Measurements from ENCODE around the gene FAM107B.

DNA sequence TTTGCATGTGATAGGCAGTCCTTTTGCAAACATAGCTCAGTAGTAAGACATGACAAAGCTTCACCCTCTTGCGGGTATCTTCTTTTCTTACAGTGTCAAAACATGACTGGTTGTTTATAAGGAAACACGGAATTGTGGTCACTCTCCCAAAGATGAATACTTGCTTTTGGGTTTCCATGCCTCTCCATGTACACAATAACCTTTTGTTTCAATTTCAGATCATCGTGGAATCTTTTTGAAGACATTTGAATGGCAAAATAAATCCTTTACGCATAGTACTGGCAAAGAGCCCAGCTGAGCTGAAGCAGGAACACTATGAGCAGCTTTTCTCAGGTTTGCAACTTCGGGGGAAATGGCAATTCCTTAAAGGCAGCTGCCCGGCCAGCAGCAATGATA lies 287.2 kb downstream of the FAM107B start:
- TF ChIP-seq, protein P1, sequence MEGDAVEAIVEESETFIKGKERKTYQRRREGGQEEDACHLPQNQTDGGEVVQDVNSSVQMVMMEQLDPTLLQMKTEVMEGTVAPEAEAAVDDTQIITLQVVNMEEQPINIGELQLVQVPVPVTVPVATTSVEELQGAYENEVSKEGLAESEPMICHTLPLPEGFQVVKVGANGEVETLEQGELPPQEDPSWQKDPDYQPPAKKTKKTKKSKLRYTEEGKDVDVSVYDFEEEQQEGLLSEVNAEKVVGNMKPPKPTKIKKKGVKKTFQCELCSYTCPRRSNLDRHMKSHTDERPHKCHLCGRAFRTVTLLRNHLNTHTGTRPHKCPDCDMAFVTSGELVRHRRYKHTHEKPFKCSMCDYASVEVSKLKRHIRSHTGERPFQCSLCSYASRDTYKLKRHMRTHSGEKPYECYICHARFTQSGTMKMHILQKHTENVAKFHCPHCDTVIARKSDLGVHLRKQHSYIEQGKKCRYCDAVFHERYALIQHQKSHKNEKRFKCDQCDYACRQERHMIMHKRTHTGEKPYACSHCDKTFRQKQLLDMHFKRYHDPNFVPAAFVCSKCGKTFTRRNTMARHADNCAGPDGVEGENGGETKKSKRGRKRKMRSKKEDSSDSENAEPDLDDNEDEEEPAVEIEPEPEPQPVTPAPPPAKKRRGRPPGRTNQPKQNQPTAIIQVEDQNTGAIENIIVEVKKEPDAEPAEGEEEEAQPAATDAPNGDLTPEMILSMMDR (conservative IDR thresholded peaks at IDR 0.05; ENCODE audit: low read depth, low read length), result no peak
- TF ChIP-seq POLR2A (IDR thresholded peaks at IDR 0.05; ENCODE audit: low read depth, low read length) (no peak), BHLHE40 (IDR thresholded peaks at IDR 0.05; ENCODE audit: low read depth, low read length) (no peak), NFE2L2 (IDR thresholded peaks at IDR 0.05; ENCODE audit: low read depth, low read length) (no peak), RAD21 (IDR thresholded peaks at IDR 0.05; ENCODE audit: low read length) (no peak), SMC3 (IDR thresholded peaks at IDR 0.05; ENCODE audit: low read depth, low read length) (no peak), RFX5 (IDR thresholded peaks at IDR 0.05; ENCODE audit: low read depth, low read length) (no peak), MAFK (IDR thresholded peaks at IDR 0.05; ENCODE audit: low read depth, low read length) (no peak), MAZ (IDR thresholded peaks at IDR 0.05; ENCODE audit: borderline replicate concordance, low read depth, low read length) (no peak), CEBPB (IDR thresholded peaks at IDR 0.05; ENCODE audit: low read depth, low read length) (no peak), RCOR1 (IDR thresholded peaks at IDR 0.05; ENCODE audit: insufficient replicate concordance, low read length) (no peak), FOS (IDR thresholded peaks at IDR 0.05; ENCODE audit: low read depth, low read length) (no peak)
- TF ChIP-seq, protein P2, sequence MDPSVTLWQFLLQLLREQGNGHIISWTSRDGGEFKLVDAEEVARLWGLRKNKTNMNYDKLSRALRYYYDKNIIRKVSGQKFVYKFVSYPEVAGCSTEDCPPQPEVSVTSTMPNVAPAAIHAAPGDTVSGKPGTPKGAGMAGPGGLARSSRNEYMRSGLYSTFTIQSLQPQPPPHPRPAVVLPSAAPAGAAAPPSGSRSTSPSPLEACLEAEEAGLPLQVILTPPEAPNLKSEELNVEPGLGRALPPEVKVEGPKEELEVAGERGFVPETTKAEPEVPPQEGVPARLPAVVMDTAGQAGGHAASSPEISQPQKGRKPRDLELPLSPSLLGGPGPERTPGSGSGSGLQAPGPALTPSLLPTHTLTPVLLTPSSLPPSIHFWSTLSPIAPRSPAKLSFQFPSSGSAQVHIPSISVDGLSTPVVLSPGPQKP (IDR thresholded peaks at IDR 0.05; ENCODE audit: borderline replicate concordance, low read depth, low read length), result no peak
- TF ChIP-seq, protein P3, sequence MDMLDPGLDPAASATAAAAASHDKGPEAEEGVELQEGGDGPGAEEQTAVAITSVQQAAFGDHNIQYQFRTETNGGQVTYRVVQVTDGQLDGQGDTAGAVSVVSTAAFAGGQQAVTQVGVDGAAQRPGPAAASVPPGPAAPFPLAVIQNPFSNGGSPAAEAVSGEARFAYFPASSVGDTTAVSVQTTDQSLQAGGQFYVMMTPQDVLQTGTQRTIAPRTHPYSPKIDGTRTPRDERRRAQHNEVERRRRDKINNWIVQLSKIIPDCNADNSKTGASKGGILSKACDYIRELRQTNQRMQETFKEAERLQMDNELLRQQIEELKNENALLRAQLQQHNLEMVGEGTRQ (IDR thresholded peaks at IDR 0.05; ENCODE audit: low read depth, low read length), result no peak

All from IMR-90 (cell line).